Measurements from ENCODE around the gene LILRA5. TPM values are rescaled to one million over a fixed set of nuclear protein-coding genes. Genes with fewer than 3 reads are reported as not detected.

The LILRA5 gene
- total and polyA plus RNA-seq, 2 of the 8 experiments (the other 6 are each of a cell fraction or from before 2014, with no cell fraction given), result not detected

- FAIRE-seq (peak; percentile 63), DNase-seq (ENCODE audit: low read depth in 1 of 2, low spot score in 2 of 2) (peak; percentile 61 to 78)
- ChIA-PET CTCF (ENCODE audit: partially characterized antibody) (interaction anchor here (0.6 to 1.9 kb wide), 9 partner anchors 8 to 418 kb away, joined by 3 to 10 read pairs (median 4); partner anchors contain the start of gene MBOAT7), POLR2A (ENCODE audit: partially characterized antibody) (interaction anchor here (0.8 to 1.6 kb wide), 8 partner anchors 9 to 183 kb away, joined by 3 to 7 read pairs (median 4); partner anchors contain the start of genes LILRB5 and RPS9)
- Histone ChIP-seq H3K4ac (replicated peaks; ENCODE audit: insufficient read length, low read depth, low read length) (no peak overlapping the region), H3K79me1 (ENCODE audit: low read depth, low read length) (no peaks in the 10 kb centered on the region), H3K9ac (replicated peaks in 1 of 4; ENCODE audit: extremely low read depth in 1 of 4, low read depth in 3 of 4, low read length in 3 of 4) (0 out of 7 replicates have a peak overlapping the region, but pooled peaks of 1 of the 4 experiments have one; percentile 59), H2BK120ac (replicated peaks; ENCODE audit: low read depth, low read length) (no peak overlapping the region), H2BK15ac (ENCODE audit: low read length) (no peak overlapping the region), H2AFZ (ENCODE audit: low read length) (no peak overlapping the region), H3K27ac (ENCODE audit: low read depth, low read length) (peak overlapping the region; percentile 69; the same call in 1 of the 2 replicates), H3K27me3 (replicated peaks in 1 of 4; ENCODE audit: control insufficient read depth in 3 of 4, extremely low read depth in 1 of 4, insufficient read depth in 3 of 4, low read length in 3 of 4) (no peaks in the 10 kb centered on the region), H4K8ac (ENCODE audit: extremely low read depth, insufficient read depth, low read length) (no peak overlapping the region), H3K9me3 (ENCODE audit: insufficient read depth in 2 of 2, low read depth in 1 of 2, low read length in 1 of 2) (peaks cover 0 to 10% of the 10 kb centered on the region in 2 experiments; a peak in 1 of 4 replicates), H3K23ac (ENCODE audit: insufficient read length) (no peak overlapping the region), H3K4me3 (ENCODE audit: extremely low read depth in 1 of 4, insufficient read depth in 2 of 4, low read depth in 3 of 4, low read length in 4 of 4) (no peak overlapping the region), H2BK12ac (ENCODE audit: low read depth, low read length) (no peak overlapping the region), H4K20me1 (replicated peaks in 1 of 2; ENCODE audit: control insufficient read depth in 1 of 2, insufficient read depth in 2 of 2, low read length in 2 of 2) (no peaks in the 10 kb centered on the region), H3K4me1 (replicated peaks in 1 of 4; ENCODE audit: control insufficient read depth in 3 of 4, insufficient read depth in 4 of 4, low read length in 3 of 4) (no peaks in the 10 kb centered on the region; a peak in 1 of 7 replicates), H3K23me2 (ENCODE audit: low read depth, low read length) (no peaks in the 10 kb centered on the region), H2BK20ac (ENCODE audit: low read length) (0 out of 2 replicates have a peak overlapping the region, but pooled peaks have one; percentile 41), H3K79me2 (ENCODE audit: control insufficient read depth in 1 of 2, insufficient read depth in 2 of 2, low read length in 2 of 2) (no peaks in the 10 kb centered on the region), H3K4me2 (ENCODE audit: insufficient read depth in 1 of 2, low read depth in 2 of 2, low read length in 2 of 2) (peak overlapping the region in 1 of 2 experiments; percentile 18; a peak in 2 of 4 replicates), H2BK5ac (ENCODE audit: low read depth, low read length) (peak overlapping the region; percentile 68), H3K14ac (ENCODE audit: insufficient read length) (no peak overlapping the region), H3K36me3 (ENCODE audit: control insufficient read depth in 2 of 4, insufficient read depth in 4 of 4, low read length in 3 of 4) (no peaks in the 10 kb centered on the region), H3K18ac (ENCODE audit: extremely low read depth, low read length) (peak overlapping the region; percentile 32; the same call in 1 of the 2 replicates), H4K91ac (replicated peaks; ENCODE audit: insufficient read length, low read length) (no peak overlapping the region), H2AK5ac (ENCODE audit: low read depth, low read length) (no peak overlapping the region), H3K56ac (replicated peaks; ENCODE audit: insufficient read length, low read depth, low read length) (no peak overlapping the region), H4K5ac (ENCODE audit: insufficient read length, low read depth, low read length) (no peak overlapping the region)
- TF ChIP-seq SP1 (IDR thresholded peaks at IDR 0.05; ENCODE audit: low read depth, low read length) (0 out of 2 replicates have a peak, but pooled peaks have one; percentile 59), TEAD4 (IDR thresholded peaks at IDR 0.05; ENCODE audit: low read depth, low read length) (0 out of 2 replicates have a peak, but pooled peaks have one; percentile 11), CBX8 (IDR thresholded peaks at IDR 0.05; ENCODE audit: borderline replicate concordance, low read depth, low read length) (no peak)
- WGBS, 2 experiments (ENCODE audit: extremely low coverage in 1 of 2, insufficient coverage in 1 of 2, insufficient read length in 1 of 2, insufficient replicate concordance in 2 of 2, low coverage in 1 of 2, low lambda C conversion rate in 2 of 2, missing lambda C conversion rate in 1 of 2), result 60% methylated on average over 11 of the region's 11 CpGs; no CpG with 5 or more reads in 1 of the 2 experiments
Observed at GRCh38 chr19:54316746-54317107, 3.8 kb upstream of the LILRA5 start.

All from H1 (cell line).